DND-41 (cell line): ENCODE results near the gene PPP1R37.

Experiments used
- ATAC-seq: fragments of 200-7000 bp; cut with Tn5 transposase; 3 replicates; pipeline ENCODE4 v1.9.1; 2021; ENCODE audit warnings: low read depth; ENCODE audit not compliant: insufficient read depth
- DNase-seq: peaks from one replicate; pipeline ENCODE4 v3.0.0-alpha.2; 2020
- H2AFZ ChIP-seq: 2 replicates; pipeline ENCODE4 v1.6.0; 2012; ENCODE audit warnings: low read depth, low read length
- H3K27ac ChIP-seq: 2 replicates; pipeline ENCODE4 v1.5.1; 2012; ENCODE audit warnings: low read length, inconsistent platforms
- H3K27me3 ChIP-seq: fragments of 200-600 bp; sonication (generic); 2 replicates; pipeline ENCODE4 v1.6.0; 2012; ENCODE audit warnings: low read length, mild to moderate bottlenecking, inconsistent platforms; ENCODE audit not compliant: insufficient read depth, poor library complexity
- H3K36me3 ChIP-seq: 2 replicates; pipeline ENCODE4 v1.5.1; 2012; ENCODE audit warnings: low read length, inconsistent platforms; ENCODE audit not compliant: insufficient read depth
- H3K4me1 ChIP-seq: 2 replicates; pipeline ENCODE4 v1.5.1; 2012; ENCODE audit warnings: mild to moderate bottlenecking, low read length; ENCODE audit not compliant: insufficient read depth
- H3K4me2 ChIP-seq: 2 replicates; pipeline ENCODE4 v1.6.0; 2012; ENCODE audit warnings: mild to moderate bottlenecking, moderate library complexity, low read length, inconsistent platforms; ENCODE audit not compliant: insufficient read depth
- H3K4me3 ChIP-seq, 2 experiments: fragments of 200-600 bp in 1 of 2; shearing (Covaris generic) in 1 of 2; 2 replicates each; pipeline ENCODE4 v1.5.1; 2012 to 2016; ENCODE audit warnings: inconsistent platforms in 2 of 2, low read length in 2 of 2, mild to moderate bottlenecking in 2 of 2, low read depth in 1 of 2, moderate library complexity in 1 of 2
- H3K79me2 ChIP-seq: 2 replicates; pipeline ENCODE4 v1.6.0; 2012; ENCODE audit warnings: low read length, inconsistent platforms; ENCODE audit not compliant: insufficient read depth
- H3K9ac ChIP-seq: 2 replicates; pipeline ENCODE4 v1.6.0; 2012; ENCODE audit warnings: low read depth, mild to moderate bottlenecking, inconsistent platforms, low read length, moderate library complexity
- H3K9me3 ChIP-seq: 2 replicates; pipeline ENCODE4 v1.5.1; 2012; ENCODE audit warnings: low read length, moderate library complexity, mild to moderate bottlenecking, inconsistent platforms; ENCODE audit not compliant: insufficient read depth, severe bottlenecking
- H4K20me1 ChIP-seq: 2 replicates; pipeline ENCODE4 v1.6.0; 2012; ENCODE audit warnings: low read length; ENCODE audit not compliant: insufficient read depth
- CTCF ChIP-seq: IDR thresholded peaks from 2 replicates; pipeline ENCODE4 v1.5.1; 2012; ENCODE audit warnings: borderline replicate concordance, low read length, moderate library complexity, mild to moderate bottlenecking; ENCODE audit not compliant: poor library complexity, severe bottlenecking; ENCODE audit errors: extremely low read depth
- EZH2 ChIP-seq: IDR thresholded peaks from 3 replicates; pipeline ENCODE4 v1.6.1; 2012; ENCODE audit warnings: borderline replicate concordance, low read depth, mild to moderate bottlenecking, moderate library complexity, low read length, inconsistent platforms; ENCODE audit not compliant: severe bottlenecking

Gene PPP1R37

DNA sequence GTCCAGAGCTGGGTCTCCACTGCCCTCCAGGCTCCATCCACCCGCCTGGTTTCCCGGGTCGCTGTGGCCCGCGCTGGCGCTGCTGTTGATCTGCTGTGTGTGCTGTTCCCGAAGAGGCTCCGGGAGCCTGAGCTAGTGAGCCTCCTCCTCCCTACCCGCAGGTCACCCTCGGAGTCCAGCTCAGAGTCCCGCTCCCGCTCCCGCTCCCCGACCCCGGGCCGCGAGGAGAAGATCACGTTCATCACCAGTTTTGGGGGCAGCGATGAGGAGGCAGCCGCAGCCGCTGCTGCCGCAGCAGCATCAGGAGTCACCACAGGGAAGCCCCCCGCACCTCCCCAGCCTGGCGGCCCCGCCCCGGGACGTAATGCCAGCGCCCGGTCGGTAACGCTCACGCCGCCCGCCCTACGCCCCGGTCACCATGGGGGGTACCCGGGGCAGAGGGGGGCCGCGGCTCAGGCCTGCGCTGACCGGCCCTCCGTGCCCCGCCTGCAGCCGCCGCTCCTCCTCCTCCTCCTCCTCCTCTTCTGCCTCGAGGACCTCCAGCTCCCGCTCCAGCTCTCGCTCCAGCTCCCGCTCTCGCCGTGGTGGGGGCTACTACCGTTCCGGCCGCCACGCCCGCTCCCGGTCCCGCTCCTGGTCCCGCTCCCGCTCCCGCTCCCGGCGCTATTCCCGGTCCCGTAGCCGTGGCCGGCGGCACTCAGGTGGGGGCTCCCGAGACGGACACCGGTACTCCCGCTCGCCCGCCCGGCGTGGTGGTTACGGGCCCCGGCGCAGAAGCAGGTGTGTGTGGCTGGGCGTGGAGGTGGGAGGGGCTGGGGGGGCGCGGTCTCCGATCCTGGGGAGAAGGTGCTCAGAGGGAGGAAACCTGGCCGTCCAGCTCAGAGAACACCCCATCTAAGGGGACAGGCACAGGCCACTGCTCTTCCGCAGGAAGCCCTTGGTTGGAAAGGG lies 28.9 kb upstream of the PPP1R37 start:
- Histone ChIP-seq H3K9ac (no peak overlapping the region), H3K4me3 (no peak overlapping the region), H3K4me2 (no peak overlapping the region), H3K27ac (no peak overlapping the region), H3K9me3 (no peaks in the 10 kb centered on the region), H3K27me3 (no peaks in the 10 kb centered on the region), H3K4me1 (no peaks in the 10 kb centered on the region), H2AFZ (no peak overlapping the region), H3K79me2 (peaks cover 5% of the 10 kb centered on the region; the same call in 1 of the 2 replicates), H3K36me3 (peaks cover 89% of the 10 kb centered on the region), H4K20me1 (peaks cover 20% of the 10 kb centered on the region)
- ATAC-seq (no peak), DNase-seq (no peak)
- TF ChIP-seq EZH2: no peak
- no peak for TF ChIP-seq CTCF

DNA sequence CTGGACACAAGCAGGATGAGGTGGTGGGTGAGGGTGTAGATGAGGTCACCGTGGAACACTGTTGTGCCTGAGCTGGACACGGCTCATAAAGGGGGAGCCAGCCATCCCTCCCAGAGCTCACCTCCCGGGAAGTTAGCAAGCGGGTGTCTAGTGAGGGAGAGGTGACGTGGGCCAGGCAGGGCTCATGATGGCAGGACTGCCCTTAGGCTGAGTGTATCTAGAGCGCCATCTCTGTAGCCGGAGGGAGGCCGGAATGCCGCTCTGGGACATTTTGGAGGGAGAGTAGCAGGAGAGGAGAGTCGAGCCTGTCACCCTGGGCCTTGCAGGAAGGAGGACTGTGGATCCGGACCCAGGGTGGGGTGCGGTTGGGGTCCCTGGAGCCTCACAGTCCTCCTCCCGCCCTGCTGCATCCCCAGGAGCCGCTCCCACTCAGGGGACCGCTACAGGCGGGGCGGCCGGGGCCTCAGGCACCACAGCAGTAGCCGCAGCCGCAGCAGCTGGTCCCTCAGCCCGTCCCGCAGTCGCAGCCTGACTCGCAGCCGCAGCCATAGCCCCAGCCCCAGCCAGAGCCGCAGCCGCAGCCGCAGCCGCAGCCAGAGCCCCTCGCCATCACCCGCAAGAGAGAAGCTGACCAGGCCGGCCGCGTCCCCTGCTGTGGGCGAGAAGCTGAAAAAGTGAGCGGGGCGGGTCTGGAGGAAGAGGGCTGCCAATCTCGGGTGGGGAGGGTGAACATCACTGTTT lies 25.9 kb upstream of the PPP1R37 start:
- Histone ChIP-seq H3K4me2 (no peak overlapping the region), H3K4me3 (no peak overlapping the region), H3K27me3 (no peaks in the 10 kb centered on the region), H3K36me3 (peaks cover 81% of the 10 kb centered on the region), H3K79me2 (peaks cover 5% of the 10 kb centered on the region; the same call in 1 of the 2 replicates), H4K20me1 (peaks cover 12% of the 10 kb centered on the region), H2AFZ (no peak overlapping the region), H3K4me1 (no peaks in the 10 kb centered on the region), H3K9me3 (no peaks in the 10 kb centered on the region), H3K9ac (no peak overlapping the region), H3K27ac (no peak overlapping the region)
- no peak for TF ChIP-seq EZH2
- TF ChIP-seq CTCF: no peak
- no peak for DNase-seq
- ATAC-seq: no peak

GRCh38 chr19:45068041-45068440 lies 24.9 kb upstream of the PPP1R37 start:
- H3K36me3 ChIP-seq: peaks cover 76% of the 10 kb centered on the region

More at GRCh38 chr19:45068041-45068440, 24.9 kb upstream of the PPP1R37 start:
- Histone ChIP-seq H3K9ac (no peak overlapping the region), H2AFZ (no peak overlapping the region), H3K4me3 (no peak overlapping the region), H3K27me3 (no peaks in the 10 kb centered on the region), H4K20me1 (peaks cover 12% of the 10 kb centered on the region), H3K27ac (no peak overlapping the region), H3K79me2 (peaks cover 5% of the 10 kb centered on the region; the same call in 1 of the 2 replicates), H3K9me3 (no peaks in the 10 kb centered on the region), H3K4me1 (no peaks in the 10 kb centered on the region), H3K4me2 (no peak overlapping the region)
- DNase-seq (no peak), ATAC-seq (no peak)
- TF ChIP-seq CTCF (no peak), EZH2 (no peak)
